Measurements from ENCODE around the gene GRM1. TPM values are rescaled to one million over a fixed set of nuclear protein-coding genes. Genes with fewer than 3 reads are reported as not detected.

The GRM1 gene
- total RNA-seq, 1 donor from 2014 or later = under 0.01 TPM

- no peak overlapping the region for H3K4me3 ChIP-seq (ENCODE audit: low read depth, low read length)
- no peaks in the 10 kb centered on the region for H3K36me3 ChIP-seq (ENCODE audit: control insufficient read depth, insufficient read depth, low read length)
- no peaks in the 10 kb centered on the region for H3K27me3 ChIP-seq (ENCODE audit: control insufficient read depth, insufficient read depth, low read length)
- TF ChIP-seq CTCF (IDR thresholded peaks at IDR 0.05; ENCODE audit: insufficient read depth, low read length, poor library complexity, severe bottlenecking) = no peak
- peak; percentile 23 for DNase-seq (ENCODE audit: low read depth)
Observed at GRCh38 chr6:146355521-146356100, 326.7 kb downstream of the GRM1 start.

- DNase-seq (ENCODE audit: low read depth) = peak; percentile 42
- no peak overlapping the region for H3K4me3 ChIP-seq (ENCODE audit: low read depth, low read length)
- no peak for TF ChIP-seq CTCF (IDR thresholded peaks at IDR 0.05; ENCODE audit: insufficient read depth, low read length, poor library complexity, severe bottlenecking)
- no peaks in the 10 kb centered on the region for H3K27me3 ChIP-seq (ENCODE audit: control insufficient read depth, insufficient read depth, low read length)
- no peaks in the 10 kb centered on the region for H3K36me3 ChIP-seq (ENCODE audit: control insufficient read depth, insufficient read depth, low read length)
Observed at GRCh38 chr6:146357578-146358430, 328.9 kb downstream of the GRM1 start.

- H3K4me3 ChIP-seq (ENCODE audit: low read depth, low read length) = no peak overlapping the region
- DNase-seq (ENCODE audit: low read depth) = no peak
- no peak for TF ChIP-seq CTCF (IDR thresholded peaks at IDR 0.05; ENCODE audit: insufficient read depth, low read length, poor library complexity, severe bottlenecking)
- no peaks in the 10 kb centered on the region for H3K27me3 ChIP-seq (ENCODE audit: control insufficient read depth, insufficient read depth, low read length)
- H3K36me3 ChIP-seq (ENCODE audit: control insufficient read depth, insufficient read depth, low read length) = no peaks in the 10 kb centered on the region
Observed at GRCh38 chr6:146358431-146359046, 329.7 kb downstream of the GRM1 start.

- no peak overlapping the region for H3K4me3 ChIP-seq (ENCODE audit: low read depth, low read length)
- TF ChIP-seq CTCF (IDR thresholded peaks at IDR 0.05; ENCODE audit: insufficient read depth, low read length, poor library complexity, severe bottlenecking) = no peak
- no peaks in the 10 kb centered on the region for H3K36me3 ChIP-seq (ENCODE audit: control insufficient read depth, insufficient read depth, low read length)
- no peak for DNase-seq (ENCODE audit: low read depth)
- no peaks in the 10 kb centered on the region for H3K27me3 ChIP-seq (ENCODE audit: control insufficient read depth, insufficient read depth, low read length)
Observed at GRCh38 chr6:146359131-146359530, 330.3 kb downstream of the GRM1 start.

- Histone ChIP-seq H3K27me3 (ENCODE audit: control insufficient read depth, insufficient read depth, low read length) (no peaks in the 10 kb centered on the region), H3K4me3 (ENCODE audit: low read depth, low read length) (no peak overlapping the region), H3K36me3 (ENCODE audit: control insufficient read depth, insufficient read depth, low read length) (no peaks in the 10 kb centered on the region)
- DNase-seq (ENCODE audit: low read depth) = no peak
- TF ChIP-seq CTCF (IDR thresholded peaks at IDR 0.05; ENCODE audit: insufficient read depth, low read length, poor library complexity, severe bottlenecking) = no peak
Observed at GRCh38 chr6:146361128-146361924, 332.5 kb downstream of the GRM1 start.

All from kidney epithelial cell (primary cell).